K562 (cell line): ENCODE data around the gene CSNK1G2. TPM values are rescaled to one million over a fixed set of nuclear protein-coding genes. Genes with fewer than 3 reads are reported as not detected.
A peak's percentile ranks its signal among the peaks of the same experiment; 100 is the strongest.

Experiments
- BRCA1 ChIP-seq, 2 experiments: fragments of 450-650 bp in 1 of 2; sonication (generic) in 1 of 2; formaldehyde crosslinking in 1 of 2; IDR thresholded peaks; 2 replicates each; pipeline versions ENCODE4 v1.5.0 to v1.6.1; 2017 to 2020; ENCODE audit warnings: mild to moderate bottlenecking in 1 of 2, missing genetic modification reagents in 1 of 2
- CSDE1 ChIP-seq, 2 experiments: fragments of 450-650 bp; IDR thresholded peaks; 2 replicates each; pipeline ENCODE4 v1.6.1; 2016; ENCODE audit warnings: mild to moderate bottlenecking in 1 of 2
- KLF1 ChIP-seq: fragments of 450-650 bp; IDR thresholded peaks from 2 replicates; pipeline ENCODE4 v1.6.1; 2016; ENCODE audit warnings: missing genetic modification characterization, missing compliant biosample characterization
- KLF13 ChIP-seq: fragments of 450-650 bp; IDR thresholded peaks from 2 replicates; pipeline ENCODE4 v1.6.1; 2016; ENCODE audit warnings: missing genetic modification characterization, low read depth, mild to moderate bottlenecking, missing compliant biosample characterization, moderate library complexity, borderline replicate concordance
- MAFK ChIP-seq: IDR thresholded peaks from 2 replicates; pipeline ENCODE4 v1.6.1; 2011; ENCODE audit warnings: low read length, improper control_type of control experiment
- RAD21 ChIP-seq, 2 experiments: fragments of 250-450 bp in 1 of 2; fragments of 450-650 bp in 1 of 2; sonication (Bioruptor Pico) in 1 of 2; formaldehyde crosslinking in 1 of 2; IDR thresholded peaks in 1 of 2; conservative IDR thresholded peaks in 1 of 2; 2 replicates each; pipeline versions ENCODE4 v1.4.0 to v1.8.0; 2020 to 2022; ENCODE audit warnings: mild to moderate bottlenecking in 2 of 2, moderate library complexity in 1 of 2
- RFX7 ChIP-seq: fragments of 250-450 bp; sonication (Bioruptor Pico); IDR thresholded peaks from 2 replicates; pipeline ENCODE4 v1.5.1; 2021; ENCODE audit warnings: mild to moderate bottlenecking
- TBP ChIP-seq: optimal IDR thresholded peaks from 2 replicates; pipeline ENCODE3; 2011; ENCODE audit warnings: low read depth, low read length, improper control_type of control experiment
- ZNF217 ChIP-seq: sonication (generic); formaldehyde crosslinking; IDR thresholded peaks from 2 replicates; pipeline ENCODE4 v1.8.0; 2022; ENCODE audit warnings: mild to moderate bottlenecking, missing genetic modification reagents
- ZNF707 ChIP-seq: fragments of 250-450 bp; sonication (Bioruptor Pico); conservative IDR thresholded peaks from 2 replicates; pipeline ENCODE4 v1.8.0; 2022; ENCODE audit warnings: inconsistent platforms, mild to moderate bottlenecking, moderate library complexity
- ZSCAN29 ChIP-seq: fragments of 450-650 bp; IDR thresholded peaks from 2 replicates; pipeline ENCODE4 v1.6.1; 2017
- polyA plus RNA-seq, 8 experiments: library from polyadenylated mRNA; depleted of rRNA in 4 of 8; stranded (reverse) in 5 of 8; unstranded in 3 of 8; fragments of >200 nt; fragmentation: Nextera tagmentation in 2 of 8; fragmentation: Illumina TruSeq in 1 of 8; extraction: Ambion mirVana in 2 of 8; extraction: Trizol in 1 of 8; gene quantifications; 2 replicates each; pipeline versions ENCODE4 v1.2.1 to v1.2.3, GENCODE V29; 2011 to 2014; ENCODE audit warnings: inconsistent platforms in 1 of 8, missing spikeins in 1 of 8
- total RNA-seq, 7 experiments: library from RNA; depleted of rRNA in 6 of 7; stranded (reverse); fragments of >200 nt in 6 of 7; fragmentation: Illumina TruSeq in 2 of 7; extraction: Trizol in 2 of 7; gene quantifications; 2 replicates each; pipeline versions ENCODE4 v1.2.1 to v1.2.3, GENCODE V29; 2011 to 2021; ENCODE audit warnings: low replicate concordance in 1 of 7
- TF ChIP-seq, protein P1 (sequence below), 2 experiments: fragments of 450-650 bp; formaldehyde crosslinking in 1 of 2; IDR thresholded peaks; 2 replicates each; pipeline versions ENCODE4 v1.4.0 to v1.6.1; 2014 to 2020; ENCODE audit warnings: mild to moderate bottlenecking in 2 of 2, borderline replicate concordance in 1 of 2, low read depth in 1 of 2
- TF ChIP-seq, protein P2 (sequence below): fragments of 250-450 bp; sonication (Bioruptor Pico); IDR thresholded peaks from 2 replicates; pipeline ENCODE4 v1.4.0; 2020; ENCODE audit warnings: mild to moderate bottlenecking
- TF ChIP-seq, protein P3 (sequence below), 2 experiments: fragments of 450-650 bp; IDR thresholded peaks; 2 replicates each; pipeline ENCODE4 v1.6.1; 2016

Gene CSNK1G2
- total and polyA plus RNA-seq, 9 of the 15 experiments (the other 6 are each of a cell fraction or from before 2014, with no cell fraction given): 0.48 to 119 (median 49.5) TPM

DNA sequence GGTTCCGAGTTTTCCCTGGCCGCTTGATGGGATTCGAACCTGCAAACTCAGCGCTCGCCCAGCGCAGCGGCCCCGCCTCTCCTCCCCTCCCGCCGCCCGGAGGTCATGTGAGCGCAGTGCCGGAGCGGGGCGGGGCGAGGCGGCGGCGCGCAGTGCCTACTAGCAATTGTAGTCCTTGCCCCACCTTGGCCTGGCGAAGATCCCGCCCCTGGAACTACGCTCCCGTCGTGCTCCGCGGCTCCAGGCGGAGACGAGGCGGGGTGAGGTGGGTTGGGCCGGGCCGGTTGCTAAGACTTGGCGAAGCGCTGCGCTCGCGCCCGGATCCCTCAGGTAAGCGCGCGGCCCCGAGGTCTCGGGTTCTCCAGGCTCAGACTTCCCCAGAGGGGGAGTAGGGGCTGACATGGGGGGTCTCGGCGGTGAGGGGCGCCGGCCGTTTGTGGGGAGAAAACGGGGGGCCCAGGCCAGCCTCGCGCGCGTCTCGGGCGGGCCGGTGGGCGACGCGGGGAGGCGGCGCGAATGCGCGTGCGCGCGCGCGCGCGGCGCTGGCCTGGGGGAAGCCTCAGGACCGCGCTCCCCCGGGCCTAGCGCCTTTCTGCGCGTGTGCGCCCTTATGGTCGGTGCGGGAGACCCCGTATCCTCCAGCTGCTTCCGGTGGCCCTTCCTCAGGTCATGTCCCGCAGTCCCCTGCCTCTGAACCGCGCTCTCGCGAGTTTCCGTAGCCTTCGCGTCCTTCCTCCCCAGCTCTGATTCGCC, 35.7 kb upstream of the CSNK1G2 start, which contains the start of the genes ADAT3 and SCAMP4 (continued):
- TF ChIP-seq, protein P1, sequence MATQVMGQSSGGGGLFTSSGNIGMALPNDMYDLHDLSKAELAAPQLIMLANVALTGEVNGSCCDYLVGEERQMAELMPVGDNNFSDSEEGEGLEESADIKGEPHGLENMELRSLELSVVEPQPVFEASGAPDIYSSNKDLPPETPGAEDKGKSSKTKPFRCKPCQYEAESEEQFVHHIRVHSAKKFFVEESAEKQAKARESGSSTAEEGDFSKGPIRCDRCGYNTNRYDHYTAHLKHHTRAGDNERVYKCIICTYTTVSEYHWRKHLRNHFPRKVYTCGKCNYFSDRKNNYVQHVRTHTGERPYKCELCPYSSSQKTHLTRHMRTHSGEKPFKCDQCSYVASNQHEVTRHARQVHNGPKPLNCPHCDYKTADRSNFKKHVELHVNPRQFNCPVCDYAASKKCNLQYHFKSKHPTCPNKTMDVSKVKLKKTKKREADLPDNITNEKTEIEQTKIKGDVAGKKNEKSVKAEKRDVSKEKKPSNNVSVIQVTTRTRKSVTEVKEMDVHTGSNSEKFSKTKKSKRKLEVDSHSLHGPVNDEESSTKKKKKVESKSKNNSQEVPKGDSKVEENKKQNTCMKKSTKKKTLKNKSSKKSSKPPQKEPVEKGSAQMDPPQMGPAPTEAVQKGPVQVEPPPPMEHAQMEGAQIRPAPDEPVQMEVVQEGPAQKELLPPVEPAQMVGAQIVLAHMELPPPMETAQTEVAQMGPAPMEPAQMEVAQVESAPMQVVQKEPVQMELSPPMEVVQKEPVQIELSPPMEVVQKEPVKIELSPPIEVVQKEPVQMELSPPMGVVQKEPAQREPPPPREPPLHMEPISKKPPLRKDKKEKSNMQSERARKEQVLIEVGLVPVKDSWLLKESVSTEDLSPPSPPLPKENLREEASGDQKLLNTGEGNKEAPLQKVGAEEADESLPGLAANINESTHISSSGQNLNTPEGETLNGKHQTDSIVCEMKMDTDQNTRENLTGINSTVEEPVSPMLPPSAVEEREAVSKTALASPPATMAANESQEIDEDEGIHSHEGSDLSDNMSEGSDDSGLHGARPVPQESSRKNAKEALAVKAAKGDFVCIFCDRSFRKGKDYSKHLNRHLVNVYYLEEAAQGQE (IDR thresholded peaks at IDR 0.05; ENCODE audit: borderline replicate concordance): peak; percentile 54
- TF ChIP-seq, protein P1 (CRISPR knock-in tag; IDR thresholded peaks at IDR 0.05; ENCODE audit: low read depth): no peak
- TF ChIP-seq CSDE1 (IDR thresholded peaks at IDR 0.05) (no peak), MAFK (no peak), TBP (peak; percentile 75), BRCA1 (IDR thresholded peaks at IDR 0.05) (no peak), BRCA1 (CRISPR knock-in tag; IDR thresholded peaks at IDR 0.05) (no peak), RAD21 (CRISPR knock-in tag; conservative IDR thresholded peaks at IDR 0.05 in 1 of 2, IDR thresholded peaks at IDR 0.05 in 1 of 2) (no peak), ZNF707 (CRISPR knock-in tag) (no peak; the same call in 1 of the 2 replicates), KLF1 (tag) (no peak; the same call in 1 of the 2 replicates), ZSCAN29 (no peak), KLF13 (tag) (peak; percentile 87), RFX7 (CRISPR knock-in tag) (no peak), ZNF217 (CRISPR knock-in tag) (no peak)
- TF ChIP-seq, protein P2, sequence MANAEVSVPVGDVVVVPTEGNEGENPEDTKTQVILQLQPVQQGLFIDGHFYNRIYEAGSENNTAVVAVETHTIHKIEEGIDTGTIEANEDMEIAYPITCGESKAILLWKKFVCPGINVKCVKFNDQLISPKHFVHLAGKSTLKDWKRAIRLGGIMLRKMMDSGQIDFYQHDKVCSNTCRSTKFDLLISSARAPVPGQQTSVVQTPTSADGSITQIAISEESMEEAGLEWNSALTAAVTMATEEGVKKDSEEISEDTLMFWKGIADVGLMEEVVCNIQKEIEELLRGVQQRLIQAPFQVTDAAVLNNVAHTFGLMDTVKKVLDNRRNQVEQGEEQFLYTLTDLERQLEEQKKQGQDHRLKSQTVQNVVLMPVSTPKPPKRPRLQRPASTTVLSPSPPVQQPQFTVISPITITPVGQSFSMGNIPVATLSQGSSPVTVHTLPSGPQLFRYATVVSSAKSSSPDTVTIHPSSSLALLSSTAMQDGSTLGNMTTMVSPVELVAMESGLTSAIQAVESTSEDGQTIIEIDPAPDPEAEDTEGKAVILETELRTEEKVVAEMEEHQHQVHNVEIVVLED (CRISPR knock-in tag): peak; percentile 60; the same call in 1 of the 2 replicates
- TF ChIP-seq, protein P3, sequence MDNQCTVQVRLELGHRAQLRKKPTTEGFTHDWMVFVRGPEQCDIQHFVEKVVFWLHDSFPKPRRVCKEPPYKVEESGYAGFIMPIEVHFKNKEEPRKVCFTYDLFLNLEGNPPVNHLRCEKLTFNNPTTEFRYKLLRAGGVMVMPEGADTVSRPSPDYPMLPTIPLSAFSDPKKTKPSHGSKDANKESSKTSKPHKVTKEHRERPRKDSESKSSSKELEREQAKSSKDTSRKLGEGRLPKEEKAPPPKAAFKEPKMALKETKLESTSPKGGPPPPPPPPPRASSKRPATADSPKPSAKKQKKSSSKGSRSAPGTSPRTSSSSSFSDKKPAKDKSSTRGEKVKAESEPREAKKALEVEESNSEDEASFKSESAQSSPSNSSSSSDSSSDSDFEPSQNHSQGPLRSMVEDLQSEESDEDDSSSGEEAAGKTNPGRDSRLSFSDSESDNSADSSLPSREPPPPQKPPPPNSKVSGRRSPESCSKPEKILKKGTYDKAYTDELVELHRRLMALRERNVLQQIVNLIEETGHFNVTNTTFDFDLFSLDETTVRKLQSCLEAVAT (IDR thresholded peaks at IDR 0.05): no peak
